GM18858 (cell line): ENCODE measurements around the gene PAQR5.

Experiments
- ATAC-seq: cut with Tn5 transposase; IDR thresholded peaks from one replicate; pipeline ENCODE4 v1.9.1; 2021; ENCODE audit not compliant: unreplicated experiment

PAQR5 gene

DNA sequence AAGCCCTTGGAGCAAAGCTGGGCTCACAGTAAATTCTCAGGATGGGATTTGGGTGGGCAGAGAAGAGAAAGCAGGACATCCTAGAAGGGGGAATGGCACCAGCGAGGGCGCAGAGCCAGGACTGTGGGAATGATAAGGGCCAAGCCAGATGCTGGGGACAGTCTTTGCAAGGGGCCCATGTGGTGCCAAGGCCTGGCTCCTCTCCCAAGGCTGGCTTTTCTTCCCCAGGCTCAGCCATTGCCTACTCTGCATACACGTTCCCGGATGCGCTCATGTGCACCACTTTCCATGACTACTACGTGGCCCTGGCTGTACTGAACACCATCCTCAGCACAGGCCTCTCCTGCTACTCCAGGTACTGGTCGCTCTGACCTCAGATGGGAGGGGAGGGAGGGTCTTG, 90.7 kb downstream of the PAQR5 start:
- no peak for ATAC-seq

DNA sequence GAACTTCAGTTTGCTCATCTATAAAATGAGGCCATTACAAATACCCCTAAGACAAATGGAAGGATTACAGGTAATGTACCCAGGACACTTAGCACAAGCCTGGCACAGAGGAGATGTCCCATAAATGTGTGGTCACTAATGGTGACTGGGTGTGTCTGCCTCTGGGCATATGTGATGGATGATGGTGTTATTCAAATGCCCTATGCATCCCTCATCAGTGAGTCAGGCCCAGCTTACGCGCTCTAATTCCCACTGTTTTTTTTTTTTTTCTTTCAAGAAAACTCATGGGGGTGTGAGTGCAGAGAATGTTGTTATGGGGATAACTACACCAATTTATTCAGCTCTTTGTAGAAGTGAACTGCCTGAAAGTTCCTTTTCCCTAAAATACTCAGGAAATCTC, 91.9 kb downstream of the PAQR5 start:
- ATAC-seq: no peak

- ATAC-seq: no peak
Measured at GRCh38 chr15:69391046-69391757, 92.5 kb downstream of the PAQR5 start.

DNA sequence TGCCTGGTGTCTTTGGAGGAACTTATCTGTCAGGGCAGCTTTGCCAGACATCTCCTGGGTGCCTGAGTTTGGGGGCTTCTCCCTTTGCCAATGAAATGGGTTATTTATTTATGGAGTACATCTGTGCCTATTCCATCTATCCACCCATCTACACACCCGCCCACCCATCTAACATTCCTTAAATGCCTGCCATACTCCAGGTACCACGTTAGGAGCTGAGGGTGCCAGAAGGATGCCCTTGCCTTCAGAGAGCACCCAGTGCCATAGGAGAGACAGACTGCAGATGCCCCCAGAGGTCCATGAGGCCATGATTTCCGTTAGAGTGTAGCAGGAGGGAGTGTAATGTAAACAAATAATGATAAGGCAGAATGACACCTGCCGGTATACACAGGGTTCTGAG, 93.6 kb downstream of the PAQR5 start:
- no peak for ATAC-seq

DNA sequence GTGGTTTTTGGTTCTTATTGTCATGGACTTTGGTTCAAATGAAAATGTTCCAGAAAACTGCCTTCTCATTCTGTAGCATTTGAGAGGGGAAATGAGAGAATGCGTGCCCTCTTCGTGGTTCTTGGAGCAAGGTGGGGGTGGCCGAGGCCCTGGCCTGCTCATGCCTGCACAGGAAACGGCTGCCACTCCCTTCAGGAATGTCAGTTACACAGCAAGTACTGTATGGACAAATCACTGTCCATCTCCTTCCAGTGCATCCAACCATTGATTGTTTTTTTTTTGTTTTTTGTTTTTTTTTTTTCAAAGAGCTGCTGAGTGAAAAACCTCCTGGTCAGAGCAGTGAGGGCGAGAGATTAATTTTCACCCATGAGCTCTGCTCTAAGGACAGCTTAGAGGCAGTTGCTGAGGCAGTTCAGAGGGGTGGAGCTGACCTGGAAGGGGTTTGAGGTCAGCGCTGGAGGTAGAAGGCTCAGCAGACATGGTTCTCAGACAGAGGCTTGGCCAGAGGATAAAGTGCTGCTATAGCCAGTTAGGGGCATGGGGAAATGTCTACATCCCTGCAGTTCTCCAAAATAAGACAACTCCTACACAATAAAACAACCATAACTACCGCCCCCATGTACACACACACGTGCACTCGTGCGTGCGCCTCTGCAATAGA, 95.2 kb downstream of the PAQR5 start:
- ATAC-seq: no peak

- no peak for ATAC-seq
Measured at GRCh38 chr15:69394556-69395282, 96.0 kb downstream of the PAQR5 start.

DNA sequence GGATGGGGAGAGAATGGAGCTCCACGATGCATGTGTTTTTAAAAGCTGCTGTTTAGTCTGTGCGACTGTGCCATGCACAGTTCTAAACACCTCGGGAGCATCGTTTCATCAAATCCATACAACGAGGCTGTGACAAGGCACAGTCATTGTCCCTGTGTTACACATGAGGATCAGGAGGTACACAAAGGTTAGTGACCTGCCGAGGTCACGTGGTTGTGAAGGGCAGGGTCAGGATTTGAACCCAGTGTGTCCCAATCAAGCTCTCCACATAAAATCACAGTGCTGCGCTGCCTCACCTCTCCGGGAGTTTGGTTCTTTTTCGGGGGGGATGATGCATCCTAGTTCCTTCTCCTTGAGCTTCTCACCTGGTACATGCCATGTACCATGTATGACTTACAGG, 96.7 kb downstream of the PAQR5 start:
- no peak for ATAC-seq

DNA sequence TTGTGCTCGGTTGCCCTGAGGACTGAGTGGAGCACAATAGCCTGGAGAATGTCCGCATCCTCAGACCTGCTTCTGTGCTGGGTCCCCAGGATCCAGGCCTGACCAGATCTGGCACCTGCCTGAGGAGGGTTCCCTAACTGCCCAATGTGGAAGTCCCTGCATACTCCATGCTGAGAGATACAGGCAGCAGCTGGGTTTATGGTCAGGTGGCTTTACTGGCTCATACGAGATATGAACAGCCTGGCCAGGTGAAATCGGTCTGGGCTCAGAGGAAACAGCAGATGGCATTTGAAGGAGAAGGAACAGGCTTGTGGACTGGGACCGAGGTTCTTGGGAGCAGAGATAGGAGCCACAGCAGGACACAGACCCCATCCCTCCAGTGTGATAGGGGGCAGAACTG, 97.3 kb downstream of the PAQR5 start:
- ATAC-seq: no peak

DNA sequence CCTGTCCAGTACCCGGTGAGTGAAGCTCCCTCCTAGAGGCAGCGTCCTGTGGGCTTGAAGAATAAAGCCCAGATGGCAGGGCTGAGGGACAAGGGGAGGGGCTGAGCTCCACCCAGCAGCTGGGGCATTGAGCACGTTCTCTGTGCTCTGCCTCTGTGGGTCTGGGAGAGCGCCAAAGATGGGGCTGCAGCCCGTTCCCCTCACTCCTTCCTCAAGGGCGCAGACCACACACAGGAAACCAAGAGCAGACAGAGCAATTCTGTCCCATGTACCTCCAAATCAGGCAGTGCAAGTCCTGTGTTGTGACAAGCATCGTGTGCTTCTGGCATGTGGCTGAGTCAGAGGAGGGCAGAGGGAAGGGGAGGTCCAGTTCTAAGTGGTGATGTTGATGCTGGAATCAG, 99.8 kb downstream of the PAQR5 start:
- no peak for ATAC-seq

- no peak for ATAC-seq
Measured at GRCh38 chr15:69400850-69401249, 102.1 kb downstream of the PAQR5 start.

DNA sequence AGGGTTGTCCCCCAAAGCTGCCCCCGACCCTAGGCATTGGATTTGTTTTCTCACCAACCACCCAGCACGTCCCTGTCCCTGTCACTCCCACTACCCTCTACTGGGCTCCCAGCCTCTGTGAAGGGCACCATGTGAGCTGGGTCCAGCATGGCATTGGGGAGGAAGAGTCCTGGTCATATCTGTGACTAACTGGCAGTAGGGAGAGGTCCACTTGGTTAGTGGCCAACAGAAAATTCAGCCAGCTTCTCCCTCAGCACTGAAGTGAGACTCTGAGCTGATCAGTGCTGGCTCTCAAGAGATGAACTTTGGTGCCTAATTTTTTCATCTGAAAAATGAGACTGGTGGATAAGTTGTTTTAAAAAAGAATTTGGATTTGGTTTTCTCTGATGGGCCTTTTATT, 104.1 kb downstream of the PAQR5 start:
- no peak for ATAC-seq

- ATAC-seq: no peak
Measured at GRCh38 chr15:69403594-69403993, 104.9 kb downstream of the PAQR5 start.

- no peak for ATAC-seq
Measured at GRCh38 chr15:69405110-69405509, 106.4 kb downstream of the PAQR5 start.

DNA sequence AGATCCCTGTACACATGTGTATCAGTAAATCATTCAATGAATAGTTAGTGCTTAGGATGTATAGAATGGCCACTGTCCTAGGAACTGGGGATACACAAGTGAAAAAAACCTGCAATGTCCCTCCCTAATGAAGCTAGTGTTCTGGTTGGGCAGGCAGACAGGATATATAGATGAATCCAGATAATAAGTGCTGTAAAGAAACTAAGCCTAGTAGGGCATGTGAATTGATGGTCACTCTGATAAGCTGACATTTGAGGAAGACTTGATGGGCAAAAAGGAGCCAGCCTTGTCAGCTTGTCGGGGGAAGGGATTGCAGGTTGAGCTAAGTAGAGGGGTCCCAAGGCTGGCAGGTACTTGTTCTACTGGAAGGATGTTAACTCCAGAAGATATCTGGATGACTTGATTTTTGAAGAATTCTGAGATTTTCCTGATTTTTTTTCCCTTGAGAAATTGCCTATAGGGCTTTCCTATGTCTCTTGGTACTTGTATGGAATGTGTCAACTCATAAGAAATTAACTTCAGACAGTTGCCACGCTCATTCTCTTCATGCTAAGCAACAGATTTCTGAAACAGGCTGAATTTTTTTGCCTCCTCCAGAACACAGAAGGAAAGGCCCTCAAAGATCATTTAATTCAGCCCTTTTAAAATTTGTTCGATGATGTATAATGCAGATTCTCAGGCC, 109.1 kb downstream of the PAQR5 start:
- ATAC-seq: no peak

GRCh38 chr15:69408841-69409240, 110.1 kb downstream of the PAQR5 start:
- no peak for ATAC-seq

DNA sequence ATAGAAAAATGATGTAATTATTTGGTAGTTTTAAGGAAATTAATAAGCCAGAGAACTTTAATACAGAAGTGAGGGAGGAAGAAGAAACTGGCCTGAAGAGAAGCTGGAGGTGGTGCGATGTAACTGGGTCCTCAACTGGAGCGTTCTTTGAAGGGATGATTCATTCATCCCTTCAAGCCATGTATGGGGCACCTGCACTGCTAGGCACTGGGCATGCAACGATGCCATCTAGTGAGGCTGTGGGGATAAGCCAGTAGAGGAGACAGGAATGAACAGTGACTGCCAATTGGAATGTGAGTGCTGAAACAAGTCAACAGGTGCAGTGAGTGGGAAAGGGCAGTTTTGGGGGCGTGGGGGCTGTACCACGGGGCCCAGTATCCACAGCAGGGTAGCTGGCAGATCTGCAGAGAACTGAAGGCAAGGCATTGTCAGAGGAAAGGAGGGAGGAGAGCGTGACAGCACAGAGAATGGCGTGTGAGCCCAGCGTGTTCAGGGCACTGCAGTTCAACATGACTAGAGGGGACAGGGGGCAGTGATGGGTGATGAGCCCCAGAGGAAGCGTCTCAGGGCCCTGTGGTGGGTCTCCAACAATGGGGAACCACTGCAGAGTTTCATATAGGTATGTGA, 111.6 kb downstream of the PAQR5 start:
- no peak for ATAC-seq

- ATAC-seq: no peak
Measured at GRCh38 chr15:69412274-69412673, 113.6 kb downstream of the PAQR5 start.

GRCh38 chr15:69412701-69413100, 114.0 kb downstream of the PAQR5 start:
- ATAC-seq: no peak

DNA sequence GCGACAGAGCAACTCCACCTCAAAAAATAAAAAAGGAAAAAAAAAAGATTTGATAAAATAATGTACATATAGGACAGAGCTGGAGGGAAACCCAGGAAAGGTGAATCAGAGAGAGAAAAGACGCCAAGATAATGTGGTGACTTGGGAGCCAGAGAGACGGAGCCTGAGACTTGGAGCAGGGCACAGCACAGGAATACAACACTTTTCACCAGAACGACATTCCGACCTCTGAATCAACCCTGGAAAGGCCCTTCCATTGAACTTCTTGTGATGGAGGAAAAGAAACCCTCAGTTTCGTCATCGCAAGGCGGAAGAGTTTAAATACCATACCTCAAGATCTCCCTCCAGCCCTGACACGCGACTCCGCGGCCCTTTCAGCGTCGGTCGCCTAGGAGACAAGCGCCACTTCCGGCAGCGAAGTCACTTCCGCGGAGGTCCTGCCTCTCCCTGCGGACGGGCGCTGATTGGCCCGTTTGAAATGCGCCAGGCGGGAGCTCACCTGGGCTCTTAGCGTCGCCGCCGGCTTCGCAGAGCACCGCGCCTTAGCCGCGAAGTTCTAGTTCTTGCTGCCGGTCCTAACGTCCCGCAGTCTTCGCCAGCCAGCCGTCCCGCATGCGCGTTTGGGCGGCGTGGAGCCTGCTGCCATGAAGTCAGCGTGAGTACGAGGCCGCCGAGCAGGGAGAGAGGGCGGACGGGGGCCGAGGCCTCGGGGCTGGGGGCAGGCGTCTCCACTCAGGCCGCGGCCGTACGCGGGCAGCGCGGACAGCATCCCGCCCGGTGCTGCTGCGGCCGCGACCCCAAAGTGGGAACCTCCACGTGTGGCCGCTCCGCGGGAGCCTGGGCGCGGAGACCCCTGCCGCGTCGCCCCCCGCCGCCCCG, 115.3 kb downstream of the PAQR5 start, which contains the start of gene KIF23:
Gene KIF23, plus strand, starts transcription at position 528 of the 879 bp plus-strand sequence. Its CDS starts 117 bp downstream, at position 645.
- peak; percentile 86 for ATAC-seq

DNA sequence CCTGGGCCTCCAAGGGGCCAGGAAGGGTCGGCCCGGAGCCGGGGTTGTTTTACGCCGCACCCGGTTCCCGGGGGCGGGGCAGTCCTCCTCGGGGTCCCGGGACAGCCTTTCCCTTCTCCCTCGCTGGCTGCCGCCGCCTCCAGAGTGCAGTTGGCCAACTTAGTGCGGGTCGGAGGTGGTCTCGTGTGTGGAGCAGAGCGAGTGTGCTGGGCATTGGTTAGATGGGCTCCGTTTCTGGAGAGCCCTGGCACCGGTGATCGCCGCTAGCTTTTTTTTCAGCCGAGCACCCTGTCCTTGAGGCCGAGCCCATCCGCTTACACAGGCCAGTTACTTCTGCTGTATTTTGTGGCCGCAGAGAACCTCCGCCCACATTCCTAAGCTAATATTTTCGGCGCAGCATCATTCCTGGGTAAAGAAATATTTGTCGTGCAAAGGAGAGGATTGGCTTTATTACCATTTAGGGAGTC, 116.0 kb downstream of the PAQR5 start:
- no peak for ATAC-seq
